HG03025 (cell line): ENCODE data around the gene FMNL2.
"Not testable (repeated sequence)": the region's sequence is repeated elsewhere in the genome, so short reads cannot be mapped to it uniquely, and the experiment has no call there.

Experiments used
- ATAC-seq: cut with Tn5 transposase; IDR thresholded peaks from one replicate; pipeline ENCODE4 v1.9.1; 2021; ENCODE audit warnings: mild to moderate bottlenecking, moderate library complexity; ENCODE audit not compliant: unreplicated experiment, low FRiP score

FMNL2 gene

GRCh38 chr2:152465541-152465940 lies 130.6 kb downstream of the FMNL2 start:
- no peak for ATAC-seq

GRCh38 chr2:152466041-152466440 lies 131.1 kb downstream of the FMNL2 start:
- no peak for ATAC-seq

GRCh38 chr2:152466980-152467676 lies 132.2 kb downstream of the FMNL2 start:
- ATAC-seq, result peak; percentile 97

GRCh38 chr2:152467677-152468410 lies 132.9 kb downstream of the FMNL2 start:
- ATAC-seq, result no peak

- ATAC-seq, result no peak
Measured at GRCh38 chr2:152468899-152469692, 134.1 kb downstream of the FMNL2 start.

GRCh38 chr2:152470861-152471854 lies 136.2 kb downstream of the FMNL2 start:
- ATAC-seq, result no peak

GRCh38 chr2:152472481-152472887 lies 137.5 kb downstream of the FMNL2 start:
- ATAC-seq, result no peak

- ATAC-seq, result no peak
Measured at GRCh38 chr2:152473151-152473857, 138.3 kb downstream of the FMNL2 start.

- not testable (repeated sequence) for ATAC-seq
Measured at GRCh38 chr2:152474523-152474922, 139.5 kb downstream of the FMNL2 start.

GRCh38 chr2:152475982-152476381 lies 141.0 kb downstream of the FMNL2 start:
- no peak for ATAC-seq

- no peak for ATAC-seq
Measured at GRCh38 chr2:152477347-152478092, 142.5 kb downstream of the FMNL2 start.

GRCh38 chr2:152479282-152479681 lies 144.3 kb downstream of the FMNL2 start:
- ATAC-seq, result no peak

GRCh38 chr2:152480821-152481399 lies 145.9 kb downstream of the FMNL2 start:
- no peak for ATAC-seq

GRCh38 chr2:152481881-152482583 lies 147.1 kb downstream of the FMNL2 start:
- ATAC-seq, result no peak

GRCh38 chr2:152483276-152484063 lies 148.5 kb downstream of the FMNL2 start:
- ATAC-seq, result no peak

GRCh38 chr2:152485954-152486736 lies 151.2 kb downstream of the FMNL2 start:
- ATAC-seq, result no peak
